Skeletal muscle cell (primary cell): ENCODE measurements around the gene FAIM2.
"Not testable (repeated sequence)": the region's sequence is repeated elsewhere in the genome, so short reads cannot be mapped to it uniquely, and the experiment has no call there.

Experiments
- DNase-seq: peaks from one replicate; pipeline ENCODE4 v3.0.0-alpha.2; 2010; ENCODE audit warnings: low read depth
- H3K4me3 ChIP-seq: 2 replicates; pipeline ENCODE4 v1.5.1; 2011; ENCODE audit warnings: low read depth, mild to moderate bottlenecking, control low read depth, low read length, moderate library complexity

FAIM2 gene

DNA sequence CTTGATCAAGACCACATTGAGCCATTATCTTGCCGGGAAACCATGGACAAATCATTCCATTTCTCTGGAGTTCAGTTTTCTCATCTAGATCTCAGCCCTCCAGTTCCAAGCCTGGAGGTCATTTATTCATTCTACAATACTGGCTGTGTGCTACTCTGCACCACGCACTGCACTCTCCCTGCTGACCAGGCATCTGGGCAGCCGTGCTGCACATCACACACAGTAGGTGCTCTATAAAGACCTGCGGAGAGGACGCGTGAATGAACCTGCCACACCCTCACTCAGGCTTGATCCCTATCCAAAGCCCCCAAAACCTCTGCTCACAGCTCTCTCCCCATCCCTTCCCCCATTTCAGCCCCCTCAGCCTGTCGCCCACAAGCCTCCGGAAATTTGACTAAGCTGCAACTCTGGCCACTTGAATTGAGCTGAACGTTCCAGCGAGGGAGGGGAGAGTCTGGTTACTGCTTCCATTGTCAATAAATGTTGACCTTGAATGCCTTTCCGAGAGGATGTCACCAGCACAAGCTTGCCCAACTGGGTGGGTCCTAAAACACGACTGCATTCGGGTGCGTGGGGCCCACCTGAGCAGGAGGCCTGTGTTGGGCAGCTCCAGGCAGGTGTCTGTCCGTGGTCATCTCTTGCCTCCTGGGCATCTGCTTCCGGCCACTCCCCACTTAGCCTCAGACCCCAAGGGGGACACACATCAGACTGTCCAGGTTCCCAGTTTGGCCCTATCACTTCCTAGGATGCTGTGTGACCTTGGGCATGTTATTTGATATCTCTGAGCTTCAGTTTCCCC is 17.8 kb downstream of the FAIM2 start:
- H3K4me3 ChIP-seq, result no peak overlapping the region
- no peak for DNase-seq

DNA sequence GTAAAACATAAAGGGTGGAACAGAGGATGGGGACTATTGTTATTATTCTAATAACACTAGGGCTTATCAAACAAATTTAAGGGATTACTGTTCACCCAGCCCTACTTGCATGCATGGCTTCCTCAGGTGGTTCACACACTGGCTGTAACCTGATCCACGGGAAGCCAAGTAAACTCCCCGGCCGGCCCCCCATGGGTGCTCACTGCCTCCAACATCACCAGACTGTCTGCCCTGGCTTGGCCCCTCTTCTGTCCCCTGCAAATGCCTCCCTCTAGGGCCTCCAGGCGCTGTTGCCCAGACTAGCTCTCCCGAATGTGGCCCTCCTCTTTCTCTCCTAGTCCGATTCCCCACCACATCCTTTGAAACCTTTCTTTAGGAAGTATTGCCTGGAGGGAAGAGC is 18.6 kb downstream of the FAIM2 start:
- H3K4me3 ChIP-seq, result no peak overlapping the region
- no peak for DNase-seq

DNA sequence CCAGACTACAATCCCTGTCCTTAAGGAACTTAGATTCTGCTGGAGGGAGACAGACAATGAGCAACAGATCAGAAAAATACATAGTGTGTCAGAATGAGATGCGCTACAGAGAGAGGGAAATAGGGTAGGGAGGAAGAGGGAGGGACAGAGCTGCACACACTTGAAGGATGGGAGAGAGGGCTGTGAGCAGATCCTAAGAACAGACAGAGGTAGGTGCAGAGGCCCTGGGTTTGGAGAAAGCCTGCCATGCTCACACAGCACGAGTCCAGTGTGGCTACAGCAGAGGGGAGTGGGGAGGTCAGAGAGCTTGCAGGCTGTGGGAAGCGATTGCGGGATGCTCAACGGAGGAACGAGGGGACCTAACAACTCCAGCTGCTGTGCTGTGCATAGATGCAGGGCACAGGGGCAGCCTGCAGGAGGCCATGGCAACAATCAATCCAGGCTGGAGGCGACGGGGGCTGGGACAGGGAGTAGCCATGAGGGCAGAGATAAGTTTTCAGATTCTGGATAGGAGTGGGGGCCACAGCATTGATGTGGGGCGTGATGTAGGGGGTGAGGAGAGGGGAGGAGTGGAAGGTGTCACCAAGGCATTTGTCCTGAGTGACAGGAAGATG is 20.7 kb downstream of the FAIM2 start:
- no peak overlapping the region for H3K4me3 ChIP-seq
- DNase-seq, result no peak

DNA sequence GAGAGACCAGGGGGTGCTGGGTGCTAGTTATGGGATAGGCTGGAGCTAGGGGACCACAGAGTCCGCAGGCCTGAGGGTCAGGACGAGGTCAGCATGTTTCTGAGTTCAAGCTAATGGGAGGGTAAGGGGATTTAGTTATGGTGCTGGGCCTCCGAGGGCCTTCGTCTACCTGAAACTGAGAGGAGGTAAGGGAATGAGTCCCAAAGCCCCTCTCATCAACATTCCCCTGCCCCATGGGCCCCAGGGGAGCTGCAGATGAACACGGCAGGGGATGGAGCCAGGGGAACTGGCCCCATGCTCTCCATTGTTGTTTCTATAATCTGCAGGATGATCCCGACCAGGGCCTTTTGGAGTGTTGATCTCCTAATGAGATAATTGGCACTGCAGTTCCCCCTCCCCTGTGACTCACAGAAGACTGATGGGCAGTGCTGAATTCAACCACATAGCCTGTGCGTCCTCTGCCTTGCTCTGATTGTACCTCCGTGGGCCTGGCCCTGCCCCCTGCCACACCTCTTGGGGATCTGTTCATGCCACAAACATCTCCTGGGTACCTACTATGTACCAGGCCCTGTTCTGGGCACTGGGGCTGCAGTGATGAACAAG is 21.4 kb downstream of the FAIM2 start:
- H3K4me3 ChIP-seq, result no peak overlapping the region
- DNase-seq, result no peak

DNA sequence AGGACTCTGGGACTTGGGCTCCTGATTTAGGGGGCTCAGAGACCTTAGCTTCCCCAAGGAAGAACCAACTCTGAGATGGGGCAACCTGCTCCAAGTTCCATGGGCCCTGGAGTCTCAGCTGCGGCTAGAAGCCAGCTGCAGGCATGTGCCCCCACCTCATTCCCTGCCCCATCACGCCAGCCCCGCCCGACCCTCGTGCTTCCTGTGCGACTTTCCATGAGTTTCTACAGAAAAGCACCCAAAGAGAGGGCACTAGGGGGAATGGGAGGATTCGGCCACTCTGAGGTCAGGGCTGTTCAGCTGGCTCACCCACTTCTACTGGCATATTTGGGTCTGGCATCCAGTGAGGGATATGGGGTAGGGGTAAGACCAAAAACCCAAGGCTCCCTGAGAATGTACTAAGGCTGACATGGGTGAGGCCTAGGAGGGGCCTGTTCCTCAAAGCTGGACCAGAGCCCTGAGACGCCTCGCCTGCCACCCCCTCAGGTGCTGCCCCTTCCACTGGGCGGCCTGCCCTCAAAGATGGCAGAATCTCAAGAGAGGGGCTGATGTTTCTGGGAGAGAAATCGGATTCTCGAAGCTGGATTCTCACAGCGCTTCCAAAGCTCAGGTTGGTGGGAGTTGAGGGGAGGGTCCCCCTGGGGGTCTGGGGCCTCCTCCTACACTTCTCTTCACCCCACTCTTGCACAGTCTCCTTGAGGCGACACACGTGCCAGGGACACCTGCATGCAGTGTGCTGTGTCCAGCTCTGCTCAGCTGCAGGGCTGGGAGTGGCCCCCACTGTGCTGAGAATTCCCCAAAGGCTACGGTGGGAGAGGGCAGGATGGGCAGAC is 22.1 kb downstream of the FAIM2 start:
- DNase-seq, result no peak
- H3K4me3 ChIP-seq, result no peak overlapping the region

DNA sequence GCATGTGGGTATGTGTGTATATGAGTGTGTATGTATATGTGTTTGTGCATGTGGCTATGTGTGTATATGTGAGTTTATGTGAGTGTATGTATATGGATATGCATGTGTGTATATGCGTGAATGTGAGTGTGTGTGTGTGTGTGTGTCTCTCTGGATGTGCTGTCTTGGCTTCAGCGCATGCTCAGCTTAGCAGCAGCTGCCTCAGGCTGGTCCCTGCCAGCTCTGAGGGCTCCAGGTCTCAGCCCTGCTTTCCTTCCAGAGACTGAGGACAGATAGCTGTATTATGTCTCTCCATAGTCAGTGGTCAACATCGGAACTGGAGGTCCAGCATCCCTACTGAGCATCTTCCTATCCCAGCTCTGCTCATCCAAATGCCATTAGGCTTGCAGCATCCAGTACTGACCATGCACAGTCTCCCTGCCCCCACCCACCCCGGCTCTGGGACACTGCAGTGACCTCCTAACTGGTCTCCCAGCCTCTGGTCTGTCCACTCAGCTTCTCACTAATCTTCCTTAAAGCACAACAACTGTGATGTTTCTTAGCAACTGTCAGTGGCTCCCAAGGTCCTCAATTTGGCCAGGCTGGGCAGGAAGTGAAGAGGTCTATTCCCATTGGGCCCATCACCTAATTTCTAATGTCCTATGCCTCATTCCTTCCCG is 22.8 kb downstream of the FAIM2 start:
- no peak for DNase-seq
- no peak overlapping the region for H3K4me3 ChIP-seq

DNA sequence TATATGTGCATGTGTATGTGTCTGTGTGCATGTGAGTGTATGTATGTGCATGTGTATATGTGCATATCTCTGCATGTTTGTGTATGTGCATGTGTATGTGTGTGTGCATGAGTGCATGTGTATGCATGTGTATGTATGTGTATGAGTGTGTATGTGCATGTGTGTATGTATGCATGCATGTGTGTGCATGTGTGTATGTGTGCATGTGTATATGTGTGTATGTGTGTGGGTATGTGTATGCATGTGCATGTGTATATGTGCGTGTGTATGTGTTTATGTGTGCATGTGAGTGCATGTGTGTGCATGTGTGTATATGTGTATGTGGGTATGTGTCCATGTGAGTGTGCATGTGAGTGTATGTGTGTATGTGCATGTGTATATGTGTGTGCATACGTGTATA is 24.6 kb downstream of the FAIM2 start:
- not testable (repeated sequence) for DNase-seq, H3K4me3 ChIP-seq

DNA sequence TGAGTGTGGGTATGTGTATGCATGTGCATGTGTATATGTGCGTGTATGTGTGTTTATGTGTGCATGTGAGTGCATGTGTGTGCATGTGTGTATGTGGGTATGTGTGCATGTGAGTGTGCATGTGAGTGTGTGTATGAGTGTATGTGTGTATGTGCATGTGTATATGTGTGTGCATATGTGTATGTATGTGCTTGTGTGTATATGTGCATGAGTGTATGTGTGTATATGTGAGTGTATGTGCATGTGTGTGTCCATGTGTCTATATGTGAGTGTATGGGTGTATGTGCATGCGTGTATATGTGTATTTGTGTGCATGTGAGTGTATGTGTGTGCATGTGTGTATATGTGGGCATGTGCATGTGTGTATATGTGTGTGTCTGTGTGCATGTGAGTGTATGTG is 25.7 kb downstream of the FAIM2 start:
- H3K4me3 ChIP-seq, result no peak overlapping the region
- DNase-seq, result no peak

DNA sequence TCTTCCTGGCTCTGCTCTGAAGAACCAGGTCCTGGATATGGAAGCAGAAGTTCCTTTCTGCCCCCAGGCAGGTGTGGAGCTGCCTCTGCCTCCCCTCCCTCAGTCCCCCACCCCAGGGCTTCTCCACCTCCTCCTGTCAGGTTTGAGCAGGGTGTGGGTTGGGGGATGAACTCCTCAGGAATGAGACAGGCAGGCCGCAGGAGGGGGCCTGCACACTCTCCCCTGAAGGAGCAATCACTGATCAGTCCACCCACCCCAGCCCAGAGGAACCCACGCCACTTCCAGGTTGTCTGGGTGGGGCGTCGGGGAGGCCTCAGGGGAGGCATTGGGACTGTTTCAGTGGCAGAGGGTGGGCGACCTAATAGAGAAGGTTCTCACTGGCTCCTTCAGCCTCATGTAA is 26.6 kb downstream of the FAIM2 start:
- no peak overlapping the region for H3K4me3 ChIP-seq
- no peak for DNase-seq

DNA sequence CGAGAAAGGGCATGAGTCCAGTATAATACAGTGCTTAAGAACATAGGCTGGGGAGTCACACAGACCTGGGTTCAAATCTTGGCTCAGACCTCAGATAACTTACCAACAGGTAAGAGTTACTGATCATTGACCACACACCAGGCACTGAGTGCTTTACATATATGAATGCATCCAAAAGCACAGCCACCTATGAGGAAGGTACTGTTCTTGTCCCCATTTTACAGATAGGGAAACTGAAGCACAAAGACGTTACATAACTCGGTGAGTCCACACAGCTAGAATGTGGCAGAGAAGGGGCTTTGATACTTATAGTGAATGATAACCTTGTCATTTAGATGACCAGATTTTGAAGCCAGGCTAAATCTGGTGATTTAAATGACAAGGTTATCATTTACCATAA is 27.6 kb downstream of the FAIM2 start:
- DNase-seq, result no peak
- H3K4me3 ChIP-seq, result no peak overlapping the region

DNA sequence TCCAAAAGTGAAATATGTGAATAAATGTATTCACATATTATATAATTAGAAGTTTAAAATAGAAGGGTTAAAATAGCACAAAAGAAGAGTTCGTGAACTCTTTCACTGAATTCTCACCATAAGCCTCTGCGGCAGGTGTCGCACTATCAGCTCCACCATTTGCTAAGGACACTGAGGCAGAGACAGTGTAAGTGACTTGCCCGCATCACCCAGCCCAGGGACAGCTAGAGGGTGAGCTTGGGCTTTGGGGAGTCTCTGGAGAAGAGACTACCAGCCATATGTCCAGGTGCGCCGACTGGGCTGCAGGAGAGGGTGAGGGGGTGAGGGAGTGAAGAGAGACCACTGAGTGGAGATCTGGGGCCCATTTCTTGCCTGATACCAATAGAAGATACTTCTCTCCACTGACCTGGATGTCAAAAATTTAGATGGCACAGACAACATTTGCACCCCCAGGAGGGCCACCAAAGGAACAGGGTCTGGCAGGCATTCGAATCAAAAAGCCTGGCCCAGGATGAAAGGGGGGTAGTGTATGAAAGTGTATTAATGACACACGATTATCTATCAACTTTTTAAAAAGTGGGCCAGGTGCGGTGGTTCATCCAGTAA is 28.5 kb downstream of the FAIM2 start:
- no peak for DNase-seq

DNA sequence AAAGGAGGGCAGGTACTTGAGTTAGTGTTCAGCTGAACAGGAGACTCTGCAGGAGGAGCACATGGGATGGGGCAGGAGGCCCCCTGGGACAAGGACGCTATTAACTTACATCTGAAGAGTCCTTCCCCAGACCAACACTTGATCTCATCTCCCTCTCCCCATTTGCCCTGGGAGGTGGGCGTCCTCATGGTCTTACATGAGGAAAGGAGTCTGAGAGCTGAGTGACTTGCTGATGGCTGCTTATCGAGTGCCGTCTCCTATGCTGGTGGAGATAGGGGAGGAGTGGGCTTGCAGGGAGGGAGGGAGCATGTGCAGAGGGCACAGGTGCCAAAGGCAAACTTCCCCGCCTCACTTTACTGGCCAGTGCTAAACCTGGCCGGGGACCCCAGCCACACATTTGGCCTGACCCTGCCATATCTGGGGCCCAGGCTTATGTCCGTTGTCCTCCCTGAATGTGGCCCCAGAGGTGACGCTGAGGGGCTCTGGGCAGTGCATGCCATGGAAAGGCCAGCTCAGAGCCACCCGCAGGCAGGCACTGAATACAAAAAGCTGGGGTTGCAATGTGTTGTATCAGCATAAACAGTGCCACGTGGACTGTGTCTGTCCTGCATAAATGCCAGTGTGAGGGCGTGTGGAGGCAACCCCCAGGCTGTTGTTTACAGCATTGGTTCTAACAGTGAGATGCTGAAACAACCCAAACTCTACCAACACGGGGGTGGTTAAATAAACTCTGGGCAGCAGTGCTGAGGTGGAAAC is 29.4 kb downstream of the FAIM2 start:
- no peak for DNase-seq
- no peak overlapping the region for H3K4me3 ChIP-seq

More for the DNA sequence above, 28.5 kb downstream of the FAIM2 start:
- H3K4me3 ChIP-seq, result no peak overlapping the region

DNA sequence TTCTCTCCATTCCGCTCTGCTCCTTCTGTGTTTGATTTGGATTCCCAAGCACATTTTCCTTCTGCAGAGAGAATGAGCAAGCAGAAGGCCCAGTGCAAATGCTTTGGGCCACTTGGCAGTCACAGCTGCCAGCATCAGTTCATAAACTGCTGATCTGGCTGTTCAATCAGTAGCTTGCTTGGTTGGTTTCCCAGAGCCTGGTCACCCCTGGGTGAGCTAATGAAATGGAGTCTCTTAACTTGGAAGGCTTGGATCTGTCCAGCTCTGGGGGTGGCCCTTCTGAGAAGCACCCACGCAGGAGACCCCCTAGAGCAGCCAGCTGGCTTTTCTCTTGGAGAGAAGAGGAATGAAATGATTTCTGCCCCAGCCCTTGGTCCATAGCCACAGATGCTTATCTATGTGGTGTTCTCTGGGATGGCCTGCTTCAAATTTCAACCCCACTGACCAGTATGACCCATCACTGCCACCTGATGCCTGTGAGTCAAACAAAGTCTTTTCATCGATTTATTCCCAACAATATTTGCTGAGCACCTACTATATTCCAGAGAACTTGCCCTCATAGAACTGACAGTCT is 30.3 kb downstream of the FAIM2 start:
- H3K4me3 ChIP-seq, result no peak overlapping the region
- peak; percentile 26 for DNase-seq

DNA sequence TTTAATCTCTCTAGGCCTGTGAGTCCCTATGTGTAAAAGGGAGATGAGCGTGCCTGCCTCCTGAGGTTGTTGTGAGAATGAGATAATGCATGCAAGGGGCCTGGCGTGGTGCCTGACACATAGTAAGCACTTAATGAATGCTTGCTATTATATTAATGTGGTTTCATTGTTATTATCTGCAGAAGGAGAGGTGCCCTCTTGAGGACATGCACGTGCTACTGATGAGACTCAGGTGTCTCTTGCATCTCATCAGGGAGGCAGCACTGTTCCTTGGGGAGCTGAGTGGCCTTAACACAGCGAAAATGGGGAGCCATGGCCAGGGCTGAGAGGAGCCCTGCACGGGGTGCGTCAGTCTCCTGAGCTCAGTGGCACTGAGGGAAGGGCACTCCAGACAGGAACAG is 30.9 kb downstream of the FAIM2 start:
- no peak for DNase-seq
- no peak overlapping the region for H3K4me3 ChIP-seq

DNA sequence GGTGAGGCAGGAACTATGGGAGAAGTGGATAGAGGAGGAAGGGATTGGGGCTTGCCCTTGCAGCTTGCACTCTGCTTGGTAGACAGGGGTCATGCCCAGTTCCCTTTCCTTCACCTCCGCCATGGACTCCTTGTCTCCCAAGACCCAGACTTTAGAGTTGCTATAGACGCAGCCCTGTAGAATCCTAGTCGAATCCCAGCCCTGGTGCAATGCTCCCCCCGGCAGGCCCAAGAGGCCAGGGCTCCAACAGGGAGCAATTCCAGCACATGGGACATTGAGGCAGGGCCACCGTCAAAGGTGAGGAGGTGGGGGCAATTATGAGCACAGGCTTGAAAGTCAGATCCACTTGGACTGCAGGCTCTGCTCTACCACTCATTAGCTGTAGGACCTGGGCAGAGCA is 31.3 kb downstream of the FAIM2 start:
- no peak overlapping the region for H3K4me3 ChIP-seq
- DNase-seq, result no peak

DNA sequence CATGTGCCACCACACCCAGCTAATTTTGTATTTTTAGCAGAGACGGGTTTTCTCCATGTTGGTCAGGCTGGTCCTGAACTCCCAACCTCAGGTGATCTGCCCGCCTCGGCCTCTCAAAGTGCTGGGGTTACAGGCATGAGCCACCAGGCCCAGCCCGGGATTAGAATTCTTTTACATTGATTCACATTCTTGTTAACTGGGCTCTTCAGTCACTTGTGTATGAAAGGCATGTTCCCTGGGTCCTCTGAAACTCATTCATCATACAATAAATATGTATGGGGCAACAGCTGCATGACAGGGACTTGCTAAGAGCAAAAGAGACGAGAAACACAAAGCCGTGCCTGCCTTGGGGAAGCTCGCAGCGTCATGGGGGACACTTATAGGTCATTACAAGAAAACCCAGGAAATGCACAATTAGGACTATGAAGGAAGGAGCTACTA is 31.9 kb downstream of the FAIM2 start:
- peak; percentile 28 for DNase-seq
- not testable (repeated sequence) for H3K4me3 ChIP-seq

DNA sequence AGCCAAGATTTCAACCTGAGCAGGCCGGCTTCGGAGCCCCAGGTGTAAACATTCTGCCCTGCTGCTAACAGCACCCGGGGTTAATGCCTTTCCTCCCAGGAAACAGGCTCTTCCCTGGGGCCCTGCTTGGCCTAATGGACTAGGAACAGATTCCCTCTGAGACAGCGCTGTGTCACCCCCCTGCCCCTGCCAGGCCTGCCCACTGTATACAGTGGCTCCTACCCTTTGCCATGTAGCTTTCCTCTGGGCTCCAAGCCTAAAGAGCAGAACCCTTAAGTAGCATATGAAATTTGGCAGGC is 32.5 kb downstream of the FAIM2 start:
- H3K4me3 ChIP-seq, result no peak overlapping the region
- no peak for DNase-seq

DNA sequence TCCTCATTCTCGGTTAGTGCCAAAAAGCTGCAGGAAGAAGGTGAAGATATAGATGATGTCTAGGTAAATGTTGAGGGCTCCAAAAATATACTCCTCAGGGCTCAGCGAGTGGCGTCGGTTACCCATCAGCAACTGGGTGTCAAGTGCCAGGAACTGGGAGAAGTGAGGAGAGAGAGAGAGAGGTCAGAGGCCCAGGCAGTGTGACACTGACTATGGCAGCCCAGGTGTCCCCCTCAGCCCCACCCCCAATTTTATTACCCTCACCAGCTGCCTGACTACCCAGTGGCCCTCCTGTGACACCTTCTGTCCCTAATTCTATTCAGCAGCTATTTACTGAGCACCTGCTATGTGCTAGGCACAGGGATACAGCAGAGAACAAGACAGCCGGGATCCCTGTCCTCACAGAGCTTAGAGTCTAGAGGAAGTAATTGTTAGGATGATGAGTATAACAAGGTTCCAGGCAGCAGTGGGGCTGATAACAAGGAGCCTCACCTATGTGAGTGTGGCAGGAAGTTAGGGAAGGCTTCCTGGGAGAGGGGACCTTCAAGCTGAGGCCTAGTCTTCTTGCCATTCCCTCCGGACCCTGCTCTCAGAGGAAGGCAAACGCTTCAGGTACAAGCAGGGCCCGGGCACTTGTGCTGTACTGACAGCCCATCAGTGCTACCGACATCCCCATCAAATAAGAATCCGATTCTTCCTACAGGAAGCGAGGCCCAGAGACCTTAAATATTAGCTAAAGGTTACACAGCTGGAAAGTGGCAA is 33.0 kb downstream of the FAIM2 start:
- no peak overlapping the region for H3K4me3 ChIP-seq
- DNase-seq, result no peak
